Aorta (tissue), 5 donors: Measurements from ENCODE around the gene C6orf136. TPM values are rescaled to one million over a fixed set of nuclear protein-coding genes. Genes with fewer than 3 reads are reported as not detected.

Experiments
- ATAC-seq: fragments of 200-7000 bp; cut with Tn5 transposase; one replicate; pipeline ENCODE4 v1.9.1; 2022; ENCODE audit warnings: moderate library complexity; ENCODE audit not compliant: low FRiP score
- DNase-seq, 2 donors: peaks; one replicate each; pipeline ENCODE4 v3.0.0-alpha.2; 2020
- H3K27ac ChIP-seq, 2 donors: one replicate each; pipeline ENCODE4 v1.5.1; 2013; ENCODE audit warnings: low read length in 2 of 2, mild to moderate bottlenecking in 2 of 2, moderate library complexity in 2 of 2, control low read depth in 1 of 2, inconsistent platforms in 1 of 2, low read depth in 1 of 2
- H3K27me3 ChIP-seq, 2 donors: one replicate each; pipeline ENCODE4 v1.6.1; 2013; ENCODE audit warnings: control low read depth in 1 of 2, low read length in 1 of 2, mild to moderate bottlenecking in 1 of 2, moderate library complexity in 1 of 2; ENCODE audit not compliant: insufficient read depth in 2 of 2, control insufficient read depth in 1 of 2
- H3K36me3 ChIP-seq, 2 donors: one replicate each; pipeline ENCODE4 v1.6.1; 2013; ENCODE audit warnings: control low read depth in 1 of 2, low read length in 1 of 2, mild to moderate bottlenecking in 1 of 2; ENCODE audit not compliant: insufficient read depth in 2 of 2, control insufficient read depth in 1 of 2
- H3K4me1 ChIP-seq, 2 donors: one replicate each; pipeline ENCODE4 v1.6.1; 2013; ENCODE audit warnings: low read length in 2 of 2, control low read depth in 1 of 2, mild to moderate bottlenecking in 1 of 2, moderate library complexity in 1 of 2; ENCODE audit not compliant: insufficient read depth in 2 of 2, control insufficient read depth in 1 of 2
- H3K4me3 ChIP-seq, 2 donors: one replicate each; pipeline ENCODE4 v1.5.1; 2013; ENCODE audit warnings: low read length in 2 of 2, control low read depth in 1 of 2, mild to moderate bottlenecking in 1 of 2
- H3K9me3 ChIP-seq: one replicate; pipeline ENCODE4 v1.6.1; 2013; ENCODE audit warnings: mild to moderate bottlenecking, low read length; ENCODE audit not compliant: control insufficient read depth
- WGBS, 2 donors: extraction: QIAGEN DNeasy Blood & Tissue Kit; methylation state at CpG; one replicate each; pipeline ENCODE4 v1.1.7; 2013; 5-methylcytosine and 5-hydroxymethylcytosine counted together
- intact Hi-C, 2 donors: fragments of 100-400 bp; cut with DNase I; formaldehyde crosslinking; loops; one replicate each; pipeline versions ENCODE4 v1.14.2 to v1.15.0; 2022
- polyA plus RNA-seq, 2 donors: library from polyadenylated mRNA; stranded (reverse); fragments of 200-250 nt; gene quantifications; one replicate each; pipeline ENCODE4 v1.2.3, GENCODE V29; 2013
- total RNA-seq, 2 donors: library from RNA; stranded (reverse); fragmentation: NEBNext Ultra II Directional; extraction: Animal tissue kit (Norgen Biotek cat#: 25700); gene quantifications; one replicate each; pipeline ENCODE4 v1.2.1, GENCODE V29; 2021
- donor health status: healthy with polysubstance abuse.
- donor health status: Bipolar disorder and iron deficiency.
- donor health status: DM: no; HTN: no; CAD: no.
- donor health status: DM: no; HTN: no; CAD: no.
- donor health status: DM: yes; HTN: yes; CAD: no.

C6orf136 gene
- total and polyA plus RNA-seq, 4 donors = 9.7 to 21.0 (median 19.4) TPM

- ATAC-seq (no peak), DNase-seq (peak in 1 of 2 donors; percentile 8)
- peaks cover 0 to 2% of the 10 kb centered on the region in 2 donors for H3K27me3 ChIP-seq
- H3K36me3 ChIP-seq = peaks cover under 1 to 3% of the 10 kb centered on the region in 2 donors
- no peaks in the 10 kb centered on the region for H3K9me3 ChIP-seq
- peaks cover 2 to 5% of the 10 kb centered on the region in 2 donors for H3K4me1 ChIP-seq
- H3K4me3 ChIP-seq = peak overlapping the region; percentile 35 to 90
- intact Hi-C loops = loop anchor here (5.0 kb wide), 1 partner anchor 42 kb away; the partner anchor contains the start of gene ABCF1 (in 2 of the 2)
- WGBS, 2 donors = 8 to 17% methylated on average over 8 of the region's 8 CpGs
- H3K27ac ChIP-seq = peak overlapping the region; percentile 46 to 87
Observed at GRCh38 chr6:30614044-30614842, 32.7 kb upstream of the C6orf136 start.

GRCh38 chr6:30614843-30615218, 32.1 kb upstream of the C6orf136 start:
- Histone ChIP-seq H3K27me3 (peaks cover 0 to 2% of the 10 kb centered on the region in 2 donors), H3K4me3 (peak overlapping the region; percentile 97 to 100), H3K27ac (peak overlapping the region in 1 of 2 donors; percentile 91), H3K4me1 (peaks cover 2 to 3% of the 10 kb centered on the region in 2 donors), H3K9me3 (no peaks in the 10 kb centered on the region), H3K36me3 (peaks cover 0 to 3% of the 10 kb centered on the region in 2 donors)
- ATAC-seq = peak; percentile 87
- intact Hi-C loops = loop anchor here (5.0 kb wide), 4 partner anchors 43 to 127 kb away; partner anchors contain the start of genes ABCF1 (in 2 of the 2), DHX16 (in 1 of the 2), FLOT1 (in 1 of the 2) and GNL1 (in 1 of the 2)
- WGBS, 2 donors = 0% methylated on average over 6 of the region's 6 CpGs
- DNase-seq = peak; percentile 81 to 91

DNA sequence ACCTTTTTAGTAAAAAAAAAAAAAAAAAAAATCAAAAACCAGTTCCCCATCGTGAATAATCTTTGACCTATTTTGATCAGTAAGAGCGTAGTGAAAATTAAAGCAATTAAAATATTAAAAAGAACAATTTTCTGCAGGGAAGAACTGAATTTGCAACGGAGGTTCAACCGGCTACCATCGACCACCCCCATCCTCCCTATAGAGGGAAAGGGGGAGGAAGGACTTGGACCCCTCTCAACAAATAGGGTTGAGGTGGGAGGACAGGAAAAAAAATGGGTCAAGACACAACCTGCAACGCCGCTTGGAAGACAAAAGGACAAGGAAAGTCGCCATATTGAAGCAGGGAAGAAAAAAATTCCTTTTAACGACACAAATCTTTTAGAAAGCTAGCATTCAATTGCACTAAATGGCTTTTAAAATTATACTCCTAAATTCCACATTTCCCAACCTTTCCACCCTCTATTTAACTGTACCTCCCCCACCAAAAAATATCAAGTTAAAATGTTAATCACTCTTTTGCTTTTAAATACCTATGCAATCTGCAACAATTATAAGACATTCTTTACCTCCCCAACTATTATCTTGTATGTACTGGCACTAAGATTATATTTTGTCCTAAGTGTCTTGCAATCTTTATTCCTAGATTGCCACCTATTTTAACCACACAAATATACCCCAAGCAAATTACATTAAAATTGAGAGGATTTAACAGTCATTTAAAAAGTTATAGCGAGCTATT, 31.5 kb upstream of the C6orf136 start:
- 1% methylated on average over 10 of the region's 10 CpGs for WGBS, 2 donors
- H3K36me3 ChIP-seq = peaks cover 0 to 3% of the 10 kb centered on the region in 2 donors
- H3K4me3 ChIP-seq = peak overlapping the region; percentile 97 to 100
- no peaks in the 10 kb centered on the region for H3K9me3 ChIP-seq
- DNase-seq = no peak
- H3K27me3 ChIP-seq = peaks cover 0 to 2% of the 10 kb centered on the region in 2 donors
- intact Hi-C loops = loop anchor here (5.0 kb wide), 3 partner anchors 57 to 127 kb away; partner anchors contain the start of genes DHX16 (in 1 of the 2), FLOT1 (in 1 of the 2), GNL1 (in 1 of the 2) and IER3 (in 1 of the 2)
- peak overlapping the region; percentile 91 to 99 for H3K27ac ChIP-seq
- ATAC-seq = no peak
- H3K4me1 ChIP-seq = peaks cover 2 to 3% of the 10 kb centered on the region in 2 donors

DNA sequence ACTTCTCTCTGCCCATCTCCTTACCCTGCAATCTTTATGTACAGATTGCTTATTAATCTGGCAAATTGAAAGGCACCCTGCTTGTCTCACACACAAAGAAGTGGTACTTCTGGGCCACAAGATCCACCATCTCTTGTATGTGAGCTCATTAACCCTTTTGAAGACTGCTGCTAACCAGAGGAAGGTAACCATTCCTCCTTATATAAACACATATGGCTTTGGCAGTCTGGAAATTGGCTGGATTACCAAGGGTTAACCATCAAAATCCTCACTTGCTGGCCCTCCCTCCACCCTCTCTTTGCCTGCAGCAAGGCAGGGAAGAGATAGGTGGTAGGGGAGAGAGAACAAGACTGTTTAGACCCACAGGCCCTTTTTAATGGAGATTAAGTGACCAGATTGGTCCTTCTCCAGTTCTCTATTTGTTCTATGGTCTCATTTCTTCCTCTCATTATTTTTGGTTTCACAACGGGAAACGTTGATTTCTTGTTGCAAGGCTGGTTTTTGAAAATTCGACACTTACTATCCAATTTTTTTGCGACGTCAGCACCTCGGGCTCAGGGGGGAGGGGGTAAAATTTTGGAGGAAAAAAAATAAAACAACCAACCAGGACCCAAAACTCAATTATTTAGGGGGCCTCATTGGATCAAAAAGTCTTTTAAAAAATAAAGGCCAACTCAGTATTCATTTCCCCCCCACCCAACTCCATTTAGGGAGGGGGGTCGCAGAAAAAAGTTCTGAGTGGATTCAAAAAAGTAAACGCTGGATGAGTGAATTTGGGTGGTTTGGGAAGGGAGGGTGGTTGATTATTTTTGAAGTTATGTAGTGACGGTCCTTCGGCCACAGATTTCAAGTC, 30.7 kb upstream of the C6orf136 start:
- 0% methylated on average over 10 of the region's 10 CpGs for WGBS, 2 donors
- Histone ChIP-seq H3K9me3 (no peaks in the 10 kb centered on the region), H3K4me1 (peaks cover 2 to 3% of the 10 kb centered on the region in 2 donors), H3K27me3 (peaks cover 0 to 2% of the 10 kb centered on the region in 2 donors), H3K27ac (peak overlapping the region; percentile 91 to 94), H3K36me3 (peaks cover 0 to 3% of the 10 kb centered on the region in 2 donors), H3K4me3 (peak overlapping the region; percentile 97 to 100)
- no peak for ATAC-seq
- no peak for DNase-seq
- intact Hi-C loops = loop anchor here (2.0 to 5.0 kb wide), 5 partner anchors 56 to 126 kb away; partner anchors contain the start of genes DHX16 (in 1 of the 2), FLOT1 (in 1 of the 2), GNL1 (in 1 of the 2) and IER3 (in 1 of the 2)

- H3K36me3 ChIP-seq = peaks cover 0 to 3% of the 10 kb centered on the region in 2 donors
- peaks cover 0 to 2% of the 10 kb centered on the region in 2 donors for H3K27me3 ChIP-seq
- ATAC-seq = peak; percentile 96
- H3K27ac ChIP-seq = peak within 1 kb of the TSS; percentile 91 to 95
- H3K4me3 ChIP-seq = peak within 1 kb of the TSS; percentile 97 to 100
- WGBS, 2 donors = 0% methylated on average over 40 of the region's 40 CpGs
- no peaks in the 10 kb centered on the region for H3K9me3 ChIP-seq
- peaks cover 0 to 3% of the 10 kb centered on the region in 2 donors for H3K4me1 ChIP-seq
- intact Hi-C loops = loop anchor here (2.0 to 5.0 kb wide), 5 partner anchors 55 to 125 kb away; partner anchors contain the start of genes DHX16 (in 1 of the 2), FLOT1 (in 1 of the 2), GNL1 (in 1 of the 2) and IER3 (in 1 of the 2)
- DNase-seq = peak; percentile 98 to 100
Observed at GRCh38 chr6:30616811-30617564, 29.9 kb upstream of the C6orf136 start, which contains the start of gene PPP1R10. Gene PPP1R10 (minus strand): TSS chr6:30617243. CDS start chr6:30609944, 7,299 bp downstream.

DNA sequence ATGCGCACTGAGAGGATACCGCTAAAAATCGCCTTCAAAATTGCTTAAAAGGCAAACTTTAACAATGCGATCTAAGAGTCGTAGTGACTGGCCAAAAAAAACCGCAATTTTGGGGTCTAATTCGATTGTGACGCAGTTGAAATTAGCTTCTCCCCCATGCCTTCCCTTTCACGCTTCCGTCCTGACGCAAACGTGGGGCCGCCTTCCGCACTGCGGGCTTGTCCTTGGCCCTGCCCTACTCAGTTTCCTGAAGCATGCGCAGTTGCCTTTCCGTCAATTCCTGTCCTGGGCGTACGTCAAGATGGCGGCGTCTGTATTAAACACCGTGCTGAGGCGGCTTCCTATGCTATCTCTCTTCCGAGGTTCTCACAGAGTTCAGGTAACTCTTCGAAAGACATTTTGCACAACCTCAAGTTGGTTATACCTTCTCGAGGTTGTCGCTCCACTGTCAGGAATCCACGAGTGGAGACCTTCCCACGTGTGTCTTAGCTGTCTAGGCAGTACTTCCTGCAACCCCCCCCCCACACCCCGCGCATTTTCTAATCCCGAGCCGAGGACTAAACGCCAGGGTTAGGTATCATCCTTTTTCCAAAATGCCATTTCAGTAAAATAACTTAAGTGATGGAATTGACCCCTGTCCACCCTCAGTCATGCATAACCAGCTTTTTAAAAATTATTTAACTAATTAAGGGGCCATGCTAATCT, 29.2 kb upstream of the C6orf136 start, which contains the start of gene MRPS18B:
MRPS18B (plus strand) TSS at position 276 of the 705 bp plus-strand sequence; CDS start at position 302, 26 bp downstream.
- Histone ChIP-seq H3K27ac (peak within 1 kb of the TSS; percentile 91 to 95), H3K27me3 (peaks cover 0 to 2% of the 10 kb centered on the region in 2 donors), H3K4me3 (peak within 1 kb of the TSS; percentile 97 to 100), H3K9me3 (no peaks in the 10 kb centered on the region), H3K4me1 (peaks cover 0 to 3% of the 10 kb centered on the region in 2 donors), H3K36me3 (peaks cover 0 to 3% of the 10 kb centered on the region in 2 donors)
- DNase-seq = peak; percentile 98 to 99
- peak; percentile 94 for ATAC-seq
- intact Hi-C loops = loop anchor here (2.0 to 5.0 kb wide), 5 partner anchors 55 to 125 kb away; partner anchors contain the start of genes DHX16 (in 1 of the 2), FLOT1 (in 1 of the 2), GNL1 (in 1 of the 2) and IER3 (in 1 of the 2)
- 0 to 1% methylated on average over 34 of the region's 34 CpGs for WGBS, 2 donors
